T-helper 2 cell treated with Interferon-gamma antibody and Interleukin-4, amounts not matched to agents 100 ng/mL and 5 ng/mL, for 36 hours (primary cell): ENCODE results near the gene BBS7. TPM values are rescaled to one million over a fixed set of nuclear protein-coding genes. Genes with fewer than 3 reads are reported as not detected.

Experiments
- intact Hi-C: fragments of 100-400 bp; cut with micrococcal nuclease; formaldehyde crosslinking; loops from one replicate; pipeline ENCODE4 v1.15.1; 2023
- total RNA-seq: library from RNA; stranded (reverse); gene quantifications from 2 replicates; pipeline ENCODE4 v1.2.3, GENCODE V29; 2022

Gene BBS7
- total RNA-seq: 17.5 and 21.5 TPM in 2 replicates

GRCh38 chr4:121869841-121870822, at the start of gene BBS7:
Gene BBS7, minus strand, starts transcription at chr4:121870474. Its CDS starts 161 bp downstream, at chr4:121870313.
- intact Hi-C loops: loop anchor here (1.0 to 5.0 kb wide), 5 partner anchors 46 to 1053 kb away; partner anchors contain the start of genes BBS12, BLTP1, EXOSC9 and NUDT6

- intact Hi-C loops: no loop called here
Measured at GRCh38 chr4:121913667-121914066, 43.4 kb upstream of the BBS7 start.

GRCh38 chr4:121908346-121908745, 38.1 kb upstream of the BBS7 start:
- intact Hi-C loops: no loop called here

- intact Hi-C loops: loop anchor here (1.0 to 2.0 kb wide), 3 partner anchors 102 to 816 kb away; no protein-coding TSS in a partner anchor
Measured at GRCh38 chr4:121900132-121900983, 30.1 kb upstream of the BBS7 start.

GRCh38 chr4:121898150-121898549, 27.9 kb upstream of the BBS7 start:
- intact Hi-C loops: loop anchor here (10.0 kb wide), 1 partner anchor 557 kb away; the partner anchor contains the start of gene IL2

- intact Hi-C loops: no loop called here
Measured at GRCh38 chr4:121888134-121888533, 17.9 kb upstream of the BBS7 start.

GRCh38 chr4:121885115-121885514, 14.8 kb upstream of the BBS7 start:
- intact Hi-C loops: no loop called here

GRCh38 chr4:121881158-121881557, 10.9 kb upstream of the BBS7 start:
- intact Hi-C loops: no loop called here

GRCh38 chr4:121879135-121879534, 8.9 kb upstream of the BBS7 start:
- intact Hi-C loops: no loop called here

- intact Hi-C loops: no loop called here
Measured at GRCh38 chr4:121877041-121877773, 6.9 kb upstream of the BBS7 start.

- intact Hi-C loops: no loop called here
Measured at GRCh38 chr4:121876070-121876469, 5.8 kb upstream of the BBS7 start.

- intact Hi-C loops: no loop called here
Measured at GRCh38 chr4:121875652-121876051, 5.4 kb upstream of the BBS7 start.

GRCh38 chr4:121873604-121874003, 3.3 kb upstream of the BBS7 start:
- intact Hi-C loops: loop anchor here (5.0 kb wide), 1 partner anchor 279 kb away; the partner anchor contains the start of gene BLTP1

GRCh38 chr4:121863799-121864198, 6.5 kb downstream of the BBS7 start:
- intact Hi-C loops: no loop called here

GRCh38 chr4:121861426-121861825, 8.8 kb downstream of the BBS7 start:
- intact Hi-C loops: no loop called here

- intact Hi-C loops: no loop called here
Measured at GRCh38 chr4:121860121-121860520, 10.2 kb downstream of the BBS7 start.

GRCh38 chr4:121851354-121851753, 18.9 kb downstream of the BBS7 start:
- intact Hi-C loops: no loop called here

- intact Hi-C loops: no loop called here
Measured at GRCh38 chr4:121846662-121847061, 23.6 kb downstream of the BBS7 start.

GRCh38 chr4:121842862-121843261, 27.4 kb downstream of the BBS7 start:
- intact Hi-C loops: no loop called here

- intact Hi-C loops: no loop called here
Measured at GRCh38 chr4:121838136-121838535, 32.1 kb downstream of the BBS7 start.

GRCh38 chr4:121829511-121829910, 40.8 kb downstream of the BBS7 start:
- intact Hi-C loops: loop anchor here (10.0 kb wide), 1 partner anchor 1565 kb away; the partner anchor contains the start of gene SPRY1
